ENCODE measurements around the gene RNF113B.
A peak's percentile ranks its signal among the peaks of the same experiment; 100 is the strongest.

Gene RNF113B

GRCh38 chr13:98176777-98177608 is at the start of gene RNF113B:
TSS of gene RNF113B (minus strand) at chr13:98177269. CDS start at chr13:98177236, 33 bp downstream.
- DNase-seq (ENCODE audit: low read depth): no peak

- no peak for DNase-seq (ENCODE audit: low read depth)
Measured at GRCh38 chr13:98226496-98226895, 49.4 kb upstream of the RNF113B start.

- DNase-seq (ENCODE audit: low read depth): no peak
Measured at GRCh38 chr13:98225036-98225940, 48.2 kb upstream of the RNF113B start.

- DNase-seq (ENCODE audit: low read depth): no peak
Measured at GRCh38 chr13:98224557-98224956, 47.5 kb upstream of the RNF113B start.

GRCh38 chr13:98223741-98224140 is 46.7 kb upstream of the RNF113B start:
- no peak for DNase-seq (ENCODE audit: low read depth)

- no peak for DNase-seq (ENCODE audit: low read depth)
Measured at GRCh38 chr13:98222816-98223215, 45.7 kb upstream of the RNF113B start.

- DNase-seq (ENCODE audit: low read depth): peak; percentile 26
Measured at GRCh38 chr13:98222081-98222554, 45.0 kb upstream of the RNF113B start.

- DNase-seq (ENCODE audit: low read depth): no peak
Measured at GRCh38 chr13:98221234-98221633, 44.2 kb upstream of the RNF113B start.

- DNase-seq (ENCODE audit: low read depth): no peak
Measured at GRCh38 chr13:98220271-98220791, 43.3 kb upstream of the RNF113B start.

GRCh38 chr13:98219685-98220084 is 42.6 kb upstream of the RNF113B start:
- no peak for DNase-seq (ENCODE audit: low read depth)

- DNase-seq (ENCODE audit: low read depth): no peak
Measured at GRCh38 chr13:98217597-98217996, 40.5 kb upstream of the RNF113B start.

- DNase-seq (ENCODE audit: low read depth): no peak
Measured at GRCh38 chr13:98216711-98217285, 39.7 kb upstream of the RNF113B start.

GRCh38 chr13:98216135-98216565 is 39.1 kb upstream of the RNF113B start:
- DNase-seq (ENCODE audit: low read depth): peak; percentile 88

GRCh38 chr13:98215508-98215907 is 38.4 kb upstream of the RNF113B start:
- no peak for DNase-seq (ENCODE audit: low read depth)

- DNase-seq (ENCODE audit: low read depth): no peak
Measured at GRCh38 chr13:98214707-98215106, 37.6 kb upstream of the RNF113B start.

- DNase-seq (ENCODE audit: low read depth): peak; percentile 40
Measured at GRCh38 chr13:98214008-98214643, 37.1 kb upstream of the RNF113B start.

GRCh38 chr13:98213354-98213753 is 36.3 kb upstream of the RNF113B start:
- no peak for DNase-seq (ENCODE audit: low read depth)

- DNase-seq (ENCODE audit: low read depth): no peak
Measured at GRCh38 chr13:98212763-98213162, 35.7 kb upstream of the RNF113B start.

- no peak for DNase-seq (ENCODE audit: low read depth)
Measured at GRCh38 chr13:98208606-98209005, 31.5 kb upstream of the RNF113B start.

GRCh38 chr13:98207416-98207815 is 30.3 kb upstream of the RNF113B start:
- no peak for DNase-seq (ENCODE audit: low read depth)

GRCh38 chr13:98206946-98207345 is 29.9 kb upstream of the RNF113B start:
- DNase-seq (ENCODE audit: low read depth): peak; percentile 92

- DNase-seq (ENCODE audit: low read depth): no peak
Measured at GRCh38 chr13:98204546-98204945, 27.5 kb upstream of the RNF113B start.
